GM12874 (cell line): ENCODE results near the gene CES2.

ENCODE experiments used
- CTCF ChIP-seq: IDR thresholded peaks from 2 replicates; pipeline ENCODE4 v1.5.1; 2011; ENCODE audit warnings: low read depth, mild to moderate bottlenecking, control low read depth, low read length, moderate library complexity; ENCODE audit not compliant: insufficient read depth

The CES2 gene

GRCh38 chr16:66917741-66918140 is 17.6 kb upstream of the CES2 start:
- TF ChIP-seq CTCF, result no peak

- TF ChIP-seq CTCF, result no peak
These were observed 17.0 kb upstream of the CES2 start for GRCh38 chr16:66918355-66918754.

GRCh38 chr16:66918803-66919568 is 16.3 kb upstream of the CES2 start, which contains the start of gene CDH16:
TSS of gene CDH16 (minus strand) at chr16:66918885. CDS start at chr16:66918065, 820 bp downstream.
- no peak for TF ChIP-seq CTCF

GRCh38 chr16:66919569-66920298 is 15.6 kb upstream of the CES2 start:
- no peak for TF ChIP-seq CTCF

- TF ChIP-seq CTCF, result no peak
These were observed 15.1 kb upstream of the CES2 start for GRCh38 chr16:66920299-66920590.

- TF ChIP-seq CTCF, result no peak
These were observed 14.2 kb upstream of the CES2 start for GRCh38 chr16:66920924-66921680.
